SW480 (cell line): ENCODE measurements around the gene FAHD1.

ENCODE experiments used
- DNase-seq: peaks from one replicate; pipeline ENCODE4 v3.0.0-alpha.2; 2016; ENCODE audit warnings: low spot score

FAHD1 gene

GRCh38 chr16:1826691-1827573 lies at the start of gene FAHD1, which contains the start of gene HAGH:
FAHD1 (plus strand) TSS chr16:1827206; CDS start chr16:1827239, 33 bp downstream.
HAGH (minus strand) TSS chr16:1826825; CDS start chr16:1826787, 38 bp downstream.
- peak; percentile 90 for DNase-seq

GRCh38 chr16:1777375-1778199 lies 49.4 kb upstream of the FAHD1 start:
- no peak for DNase-seq

- DNase-seq = no peak
Measured at GRCh38 chr16:1778200-1779179, 48.5 kb upstream of the FAHD1 start.

- DNase-seq = no peak
Measured at GRCh38 chr16:1779234-1779701, 47.7 kb upstream of the FAHD1 start.

GRCh38 chr16:1779741-1780676 lies 47.0 kb upstream of the FAHD1 start:
- no peak for DNase-seq

GRCh38 chr16:1780677-1781072 lies 46.3 kb upstream of the FAHD1 start:
- no peak for DNase-seq

GRCh38 chr16:1781254-1781653 lies 45.8 kb upstream of the FAHD1 start:
- no peak for DNase-seq

GRCh38 chr16:1781758-1782407 lies 45.1 kb upstream of the FAHD1 start:
- DNase-seq = peak; percentile 54

GRCh38 chr16:1782408-1783264 lies 44.4 kb upstream of the FAHD1 start, which contains the start of the genes NUBP2 and SPSB3:
NUBP2 (plus strand) TSS chr16:1782960; CDS start chr16:1783021, 61 bp downstream.
SPSB3 (minus strand) TSS chr16:1782571; CDS start chr16:1781483, 1,088 bp downstream.
- peak; percentile 99 for DNase-seq

GRCh38 chr16:1784977-1785845 lies 41.8 kb upstream of the FAHD1 start:
- DNase-seq = no peak

- no peak for DNase-seq
Measured at GRCh38 chr16:1785846-1786170, 41.2 kb upstream of the FAHD1 start.

- DNase-seq = no peak
Measured at GRCh38 chr16:1786242-1787055, 40.6 kb upstream of the FAHD1 start.

- no peak for DNase-seq
Measured at GRCh38 chr16:1787056-1787321, 40.0 kb upstream of the FAHD1 start.

- DNase-seq = no peak
Measured at GRCh38 chr16:1787322-1788094, 39.5 kb upstream of the FAHD1 start.

- DNase-seq = no peak
Measured at GRCh38 chr16:1788095-1788707, 38.8 kb upstream of the FAHD1 start.

GRCh38 chr16:1788708-1789100 lies 38.3 kb upstream of the FAHD1 start:
- DNase-seq = no peak
